A673 (cell line): ENCODE results near the gene PHF21A. TPM values are rescaled to one million over a fixed set of nuclear protein-coding genes. Genes with fewer than 3 reads are reported as not detected.

Source experiments
- BruUV-seq: library from RNA; stranded (reverse); fragments of 400-500 nt; replicated peaks from 2 replicates; lab custom pipeline; 2021; lab: Mats Ljungman, UMichigan
- CTCF ChIA-PET: fragments of 300-600 bp; sonication (Branson Sonifier 250); formaldehyde crosslinking; loops from one replicate; lab custom pipeline; 2022; ENCODE audit warnings: antibody characterized with exemption; lab: Charles Lee
- POLR2A ChIA-PET: fragments of 300-600 bp; sonication (Branson Sonifier 250); formaldehyde crosslinking; loops from one replicate; lab custom pipeline; 2022; ENCODE audit warnings: antibody characterized with exemption; ENCODE audit not compliant: low non-redundant PET; lab: Charles Lee
- DNase-seq: peaks from one replicate; pipeline ENCODE4 v3.0.0-alpha.2; 2015; ENCODE audit warnings: low spot score
- H3K27ac ChIP-seq: fragments of 200-600 bp; sonication (generic); 2 replicates; pipeline ENCODE4 v1.5.1; 2016; ENCODE audit warnings: mixed run types, low read depth, mild to moderate bottlenecking, mixed read lengths, antibody characterized with exemption, low read length; ENCODE audit not compliant: poor library complexity, severe bottlenecking
- H3K27me3 ChIP-seq: fragments of 200-600 bp; sonication (generic); replicated peaks from 2 replicates; pipeline ENCODE4 v1.6.1; 2017; ENCODE audit warnings: mixed run types, low read depth, mild to moderate bottlenecking, mixed read lengths, antibody characterized with exemption, low read length; ENCODE audit not compliant: insufficient read depth, poor library complexity
- H3K36me3 ChIP-seq: fragments of 200-600 bp; sonication (generic); 2 replicates; pipeline ENCODE4 v1.6.1; 2016; ENCODE audit warnings: mixed run types, mild to moderate bottlenecking, mixed read lengths, antibody characterized with exemption, low read length; ENCODE audit not compliant: insufficient read depth, poor library complexity, severe bottlenecking
- H3K4me1 ChIP-seq: fragments of 200-600 bp; sonication (generic); 2 replicates; pipeline ENCODE4 v1.6.1; 2017; ENCODE audit warnings: mixed run types, mild to moderate bottlenecking, mixed read lengths, antibody characterized with exemption, low read length; ENCODE audit not compliant: insufficient read depth, poor library complexity, severe bottlenecking
- H3K4me3 ChIP-seq: fragments of 200-600 bp; sonication (generic); 2 replicates; pipeline ENCODE4 v1.5.1; 2016; ENCODE audit warnings: low read depth, mixed run types, mild to moderate bottlenecking, mixed read lengths, low read length; ENCODE audit not compliant: poor library complexity, severe bottlenecking
- H3K9me3 ChIP-seq: fragments of 200-600 bp; sonication (generic); 2 replicates; pipeline ENCODE4 v1.6.1; 2016; ENCODE audit warnings: mixed run types, low read depth, mild to moderate bottlenecking, mixed read lengths, antibody characterized with exemption, low read length; ENCODE audit not compliant: poor library complexity, severe bottlenecking
- EZH2 ChIP-seq: fragments of 200-600 bp; sonication (generic); IDR thresholded peaks from 2 replicates; pipeline ENCODE4 v1.6.1; 2017; ENCODE audit warnings: borderline replicate concordance, low read depth, mild to moderate bottlenecking, mixed read lengths, antibody characterized with exemption, low read length; ENCODE audit not compliant: poor library complexity, severe bottlenecking
- intact Hi-C: fragments of 100-400 bp; cut with micrococcal nuclease; formaldehyde crosslinking; loops from one replicate; pipeline ENCODE4 v1.10.0; 2022; ENCODE audit not compliant: unreplicated experiment
- total RNA-seq: library from RNA; stranded (reverse); gene quantifications from 2 replicates; pipeline ENCODE4 v1.2.3, GENCODE V29; 2021
- TF ChIP-seq, protein P1 (sequence below): fragments of 300-800, 200-600 bp; sonication (generic); conservative IDR thresholded peaks from 2 replicates; pipeline ENCODE4 v1.5.1; 2017; ENCODE audit warnings: low read depth, mild to moderate bottlenecking, antibody characterized with exemption, low read length, moderate library complexity, mixed read lengths

PHF21A gene
- total RNA-seq, 1 experiment from 2014 or later: 77.2 TPM

DNA sequence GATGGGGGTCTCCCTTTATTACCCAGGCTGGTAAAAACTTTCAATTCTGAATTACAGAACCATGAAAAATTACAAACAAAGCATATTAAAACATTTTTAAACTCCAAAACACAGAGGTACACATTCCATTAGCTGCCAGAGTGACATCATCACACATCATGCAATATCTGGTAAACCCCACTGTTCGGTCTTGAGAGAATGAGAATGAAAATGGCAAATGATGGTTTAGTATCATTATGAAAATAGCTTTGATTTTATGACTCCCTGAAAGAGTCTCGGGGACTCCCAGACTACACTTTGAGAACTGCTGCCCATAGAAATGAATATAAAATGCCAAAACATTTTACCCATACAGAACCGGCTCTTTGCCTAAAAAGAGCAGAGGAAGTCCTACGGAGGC, 180.0 kb downstream of the PHF21A start:
- TF ChIP-seq, protein P1, sequence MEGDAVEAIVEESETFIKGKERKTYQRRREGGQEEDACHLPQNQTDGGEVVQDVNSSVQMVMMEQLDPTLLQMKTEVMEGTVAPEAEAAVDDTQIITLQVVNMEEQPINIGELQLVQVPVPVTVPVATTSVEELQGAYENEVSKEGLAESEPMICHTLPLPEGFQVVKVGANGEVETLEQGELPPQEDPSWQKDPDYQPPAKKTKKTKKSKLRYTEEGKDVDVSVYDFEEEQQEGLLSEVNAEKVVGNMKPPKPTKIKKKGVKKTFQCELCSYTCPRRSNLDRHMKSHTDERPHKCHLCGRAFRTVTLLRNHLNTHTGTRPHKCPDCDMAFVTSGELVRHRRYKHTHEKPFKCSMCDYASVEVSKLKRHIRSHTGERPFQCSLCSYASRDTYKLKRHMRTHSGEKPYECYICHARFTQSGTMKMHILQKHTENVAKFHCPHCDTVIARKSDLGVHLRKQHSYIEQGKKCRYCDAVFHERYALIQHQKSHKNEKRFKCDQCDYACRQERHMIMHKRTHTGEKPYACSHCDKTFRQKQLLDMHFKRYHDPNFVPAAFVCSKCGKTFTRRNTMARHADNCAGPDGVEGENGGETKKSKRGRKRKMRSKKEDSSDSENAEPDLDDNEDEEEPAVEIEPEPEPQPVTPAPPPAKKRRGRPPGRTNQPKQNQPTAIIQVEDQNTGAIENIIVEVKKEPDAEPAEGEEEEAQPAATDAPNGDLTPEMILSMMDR: no peak
- TF ChIP-seq EZH2: no peak
- CTCF ChIA-PET: no interaction called here
- H3K27me3 ChIP-seq: no peaks in the 10 kb centered on the region
- no peak for DNase-seq
- H3K4me3 ChIP-seq: no peak overlapping the region
- intact Hi-C loops: no loop called here
- no peaks in the 10 kb centered on the region for H3K4me1 ChIP-seq
- H3K36me3 ChIP-seq: peaks cover 21% of the 10 kb centered on the region
- POLR2A ChIA-PET: no interaction called here
- no peak overlapping the region for H3K27ac ChIP-seq
- H3K9me3 ChIP-seq: no peaks in the 10 kb centered on the region
- no TSS peak for BruUV-seq

DNA sequence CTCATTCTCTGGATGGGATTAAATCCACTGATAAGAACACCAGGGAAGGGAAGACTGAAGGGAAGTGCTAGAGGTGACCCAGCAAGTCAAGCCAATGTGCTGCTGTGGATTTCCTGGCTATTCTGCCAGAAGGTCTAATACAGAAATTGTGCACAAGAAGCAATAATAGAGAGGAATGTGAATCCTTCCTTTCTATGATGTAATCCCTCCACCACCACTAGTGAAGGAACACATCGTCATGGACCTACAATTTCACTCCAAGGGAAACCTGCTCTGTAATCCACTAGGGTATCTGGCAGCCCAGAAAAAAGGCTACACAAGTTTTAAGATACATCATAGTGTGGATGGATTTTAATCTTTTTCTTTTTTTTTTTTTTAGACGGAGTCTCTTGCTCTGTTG, 181.4 kb downstream of the PHF21A start:
- Histone ChIP-seq H3K36me3 (peaks cover 27% of the 10 kb centered on the region), H3K4me3 (no peak overlapping the region), H3K4me1 (no peaks in the 10 kb centered on the region), H3K9me3 (no peaks in the 10 kb centered on the region), H3K27ac (no peak overlapping the region), H3K27me3 (no peaks in the 10 kb centered on the region)
- intact Hi-C loops: no loop called here
- peak; percentile 40 for DNase-seq
- BruUV-seq: no TSS peak
- TF ChIP-seq EZH2: no peak
- TF ChIP-seq, protein P1: no peak
- ChIA-PET POLR2A (no interaction called here), CTCF (interaction anchor here (0.6 to 0.7 kb wide), 2 partner anchors 49 to 50 kb away, joined by 4 read pairs; no protein-coding TSS in a partner anchor)

DNA sequence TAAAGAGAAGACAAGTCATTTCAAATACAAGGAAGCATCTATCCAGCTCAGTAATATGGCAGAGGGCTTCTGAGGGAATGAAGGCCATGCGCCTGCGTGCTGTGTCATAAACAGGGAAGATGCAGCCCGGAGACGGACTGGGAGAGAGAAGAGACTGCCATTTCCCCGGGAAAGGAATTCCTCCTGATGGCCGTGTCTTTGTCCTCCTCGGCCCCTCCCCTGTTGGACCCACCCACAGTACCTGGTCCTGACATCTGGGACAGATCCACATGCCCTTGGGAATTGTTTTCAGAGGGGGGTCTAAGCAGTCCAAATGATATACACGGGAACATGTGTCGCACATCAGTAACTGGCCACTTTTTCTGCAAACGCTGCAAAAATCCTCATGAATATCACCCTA, 183.3 kb downstream of the PHF21A start:
- TF ChIP-seq, protein P1: no peak
- no peak for TF ChIP-seq EZH2
- BruUV-seq: no TSS peak
- H3K36me3 ChIP-seq: peaks cover 46% of the 10 kb centered on the region
- H3K27me3 ChIP-seq: no peaks in the 10 kb centered on the region
- H3K4me1 ChIP-seq: no peaks in the 10 kb centered on the region
- H3K27ac ChIP-seq: no peak overlapping the region
- POLR2A ChIA-PET: no interaction called here
- intact Hi-C loops: no loop called here
- H3K9me3 ChIP-seq: no peaks in the 10 kb centered on the region
- no peak for DNase-seq
- H3K4me3 ChIP-seq: no peak overlapping the region
- CTCF ChIA-PET: no interaction called here
